Liver (tissue), 9 donors: ENCODE measurements around the gene HNF4A. TPM values are rescaled to one million over a fixed set of nuclear protein-coding genes. Genes with fewer than 3 reads are reported as not detected.

ENCODE experiments used
- DNase-seq: peaks from one replicate; pipeline ENCODE4 v3.0.0-alpha.2; 2017; ENCODE audit warnings: low spot score
- H3K27ac ChIP-seq, 2 donors: one replicate each; pipeline ENCODE4 v1.7.0; 2013; ENCODE audit warnings: inconsistent platforms in 2 of 2, low read length in 2 of 2, control low read depth in 1 of 2, low read depth in 1 of 2, mild to moderate bottlenecking in 1 of 2
- H3K27me3 ChIP-seq, 4 donors: one replicate each; pipeline versions ENCODE4 v1.6.1 to v1.7.0; 2013; ENCODE audit warnings: low read length in 3 of 4, inconsistent platforms in 1 of 4, mild to moderate bottlenecking in 1 of 4, moderate library complexity in 1 of 4; ENCODE audit not compliant: control insufficient read depth in 4 of 4, insufficient read depth in 4 of 4
- H3K36me3 ChIP-seq, 4 donors: one replicate each; pipeline versions ENCODE4 v1.6.1 to v1.7.0; 2013; ENCODE audit warnings: low read length in 3 of 4, mild to moderate bottlenecking in 3 of 4, low read depth in 1 of 4, moderate library complexity in 1 of 4; ENCODE audit not compliant: control insufficient read depth in 4 of 4, insufficient read depth in 3 of 4
- H3K4me1 ChIP-seq, 4 donors: one replicate each; pipeline versions ENCODE4 v1.6.1 to v1.7.0; 2013; ENCODE audit warnings: low read length in 3 of 4, mild to moderate bottlenecking in 3 of 4, moderate library complexity in 1 of 4; ENCODE audit not compliant: control insufficient read depth in 4 of 4, insufficient read depth in 4 of 4
- H3K4me3 ChIP-seq, 3 donors: one replicate each; pipeline versions ENCODE4 v1.6.1 to v1.7.0; 2013; ENCODE audit warnings: low read length in 3 of 3, control low read depth in 1 of 3, low read depth in 1 of 3, mild to moderate bottlenecking in 1 of 3
- H3K9ac ChIP-seq, 2 donors: one replicate each; pipeline ENCODE4 v1.7.0; 2013; ENCODE audit warnings: low read length in 2 of 2, mild to moderate bottlenecking in 2 of 2, moderate library complexity in 2 of 2, control low read depth in 1 of 2, low read depth in 1 of 2
- H3K9me3 ChIP-seq, 4 donors: one replicate each; pipeline versions ENCODE4 v1.6.1 to v1.7.0; 2013; ENCODE audit warnings: low read length in 3 of 4; ENCODE audit not compliant: control insufficient read depth in 4 of 4
- EGR1 ChIP-seq, 2 donors: IDR thresholded peaks; 2 replicates each; pipeline ENCODE4 v1.6.1; 2016 to 2018; ENCODE audit warnings: antibody characterized with exemption in 2 of 2, low read depth in 2 of 2
- FOXA1 ChIP-seq: IDR thresholded peaks from 2 replicates; pipeline ENCODE4 v1.6.1; 2016; ENCODE audit warnings: antibody characterized with exemption
- FOXA2 ChIP-seq: IDR thresholded peaks from 2 replicates; pipeline ENCODE4 v1.6.1; 2016; ENCODE audit warnings: antibody characterized with exemption
- GABPA ChIP-seq, 2 donors: IDR thresholded peaks in 1 of 2; conservative IDR thresholded peaks in 1 of 2; 2 replicates each; pipeline ENCODE4 v1.6.1; 2016; ENCODE audit warnings: antibody characterized with exemption in 2 of 2, mild to moderate bottlenecking in 1 of 2, moderate library complexity in 1 of 2
- HNF4A ChIP-seq, 2 donors: conservative IDR thresholded peaks; 2 replicates each; pipeline ENCODE4 v1.6.1; 2016; ENCODE audit warnings: antibody characterized with exemption in 2 of 2, mild to moderate bottlenecking in 2 of 2
- HNF4G ChIP-seq: IDR thresholded peaks from 2 replicates; pipeline ENCODE4 v1.6.1; 2016; ENCODE audit warnings: antibody characterized with exemption
- JUND ChIP-seq, 2 donors: IDR thresholded peaks; 2 replicates each; pipeline ENCODE4 v1.6.1; 2016; ENCODE audit warnings: antibody characterized with exemption in 2 of 2
- NR2F2 ChIP-seq: IDR thresholded peaks from 2 replicates; pipeline ENCODE4 v1.6.1; 2016; ENCODE audit warnings: antibody characterized with exemption
- RAD21 ChIP-seq, 2 donors: IDR thresholded peaks; 2 replicates each; pipeline ENCODE4 v1.6.1; 2016; ENCODE audit warnings: antibody characterized with exemption in 2 of 2, mild to moderate bottlenecking in 2 of 2
- RXRA ChIP-seq, 2 donors: IDR thresholded peaks; 2 replicates each; pipeline ENCODE4 v1.6.1; 2017 to 2018; ENCODE audit warnings: antibody characterized with exemption in 2 of 2, mild to moderate bottlenecking in 1 of 2
- SP1 ChIP-seq: IDR thresholded peaks from 2 replicates; pipeline ENCODE4 v1.6.1; 2018; ENCODE audit warnings: antibody characterized with exemption, mild to moderate bottlenecking
- TAF1 ChIP-seq: conservative IDR thresholded peaks from 2 replicates; pipeline ENCODE4 v1.6.1; 2016; ENCODE audit warnings: antibody characterized with exemption, mild to moderate bottlenecking
- YY1 ChIP-seq: IDR thresholded peaks from 2 replicates; pipeline ENCODE4 v1.6.1; 2016; ENCODE audit warnings: antibody characterized with exemption, mild to moderate bottlenecking
- WGBS: extraction: QIAGEN DNeasy Blood & Tissue Kit; methylation state at CpG from one replicate; pipeline ENCODE4 v1.1.7; 2013; 5-methylcytosine and 5-hydroxymethylcytosine counted together
- polyA plus RNA-seq, 2 donors: library from polyadenylated mRNA; stranded (reverse) in 1 of 2; unstranded in 1 of 2; fragments of 200-250 nt in 1 of 2; fragments of >200 nt in 1 of 2; fragmentation: Nextera tagmentation in 1 of 2; extraction: Ambion mirVana in 1 of 2; gene quantifications; one replicate each; pipeline versions ENCODE4 v1.2.1 to v1.2.3, GENCODE V29; 2013 to 2015
- total RNA-seq, 2 donors: library from RNA; depleted of rRNA; stranded (reverse); fragments of >200 nt; gene quantifications; one replicate each; pipeline ENCODE4 v1.2.3, GENCODE V29; 2014
- TF ChIP-seq, protein P1 (sequence below): fragments of 150-350 bp; IDR thresholded peaks from 2 replicates; pipeline ENCODE4 v1.5.1; 2017; ENCODE audit warnings: improper control_type of control experiment, low read depth, low read length; ENCODE audit not compliant: missing input control
- TF ChIP-seq, protein P2 (sequence below): IDR thresholded peaks from 2 replicates; pipeline ENCODE4 v1.6.1; 2016; ENCODE audit warnings: antibody characterized with exemption
- TF ChIP-seq, protein P3 (sequence below): IDR thresholded peaks from 2 replicates; pipeline ENCODE4 v1.6.1; 2016; ENCODE audit warnings: antibody characterized with exemption, mild to moderate bottlenecking
- TF ChIP-seq, protein P4 (sequence below): IDR thresholded peaks from 2 replicates; pipeline ENCODE4 v1.6.1; 2016; ENCODE audit warnings: antibody characterized with exemption
- TF ChIP-seq, protein P5 (sequence below): IDR thresholded peaks from 2 replicates; pipeline ENCODE4 v1.6.1; 2016; ENCODE audit warnings: antibody characterized with exemption
- donor health status: healthy.
- donor health status: healthy.
- donor health status: healthy.
- donor health status: healthy.
- donor health status: healthy.

HNF4A gene
- total and polyA plus RNA-seq, 4 donors, result 51.7 to 171 (median 86.0) TPM

DNA sequence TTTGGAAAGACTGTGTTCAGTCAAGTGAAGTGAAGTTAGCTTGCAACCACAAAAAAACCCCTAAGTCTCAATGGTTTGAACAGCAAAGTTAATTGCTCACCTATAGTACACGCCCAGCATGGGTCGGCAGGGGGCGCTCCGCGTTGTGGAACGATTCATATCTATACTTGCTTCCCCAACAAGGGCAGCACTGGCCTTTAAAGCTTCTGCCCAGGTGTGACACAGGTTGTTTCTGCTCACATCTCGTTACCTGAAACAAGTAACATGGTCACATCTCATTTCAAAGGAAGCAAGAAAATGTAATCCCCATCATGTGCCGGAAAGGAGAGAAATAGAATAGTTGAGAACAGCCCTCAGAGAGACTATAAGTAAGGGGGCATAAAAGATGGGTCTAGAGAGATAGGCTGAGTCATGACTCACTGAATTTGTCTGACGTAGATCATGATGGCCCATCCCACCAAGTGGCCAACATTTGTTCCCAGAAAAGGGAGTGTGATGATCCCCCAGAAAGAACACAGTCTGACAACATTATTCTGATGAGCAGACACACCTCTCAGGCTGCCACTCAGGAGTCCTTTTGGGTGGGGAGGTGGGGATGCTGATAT, 29.0 kb downstream of the HNF4A start:
- H3K4me3 ChIP-seq, result no peak overlapping the region
- H3K9ac ChIP-seq, result no peak overlapping the region
- H3K4me1 ChIP-seq, result peaks cover 2 to 34% (median 24%) of the 10 kb centered on the region in 4 donors
- H3K9me3 ChIP-seq, result no peaks in the 10 kb centered on the region
- TF ChIP-seq, protein P1, sequence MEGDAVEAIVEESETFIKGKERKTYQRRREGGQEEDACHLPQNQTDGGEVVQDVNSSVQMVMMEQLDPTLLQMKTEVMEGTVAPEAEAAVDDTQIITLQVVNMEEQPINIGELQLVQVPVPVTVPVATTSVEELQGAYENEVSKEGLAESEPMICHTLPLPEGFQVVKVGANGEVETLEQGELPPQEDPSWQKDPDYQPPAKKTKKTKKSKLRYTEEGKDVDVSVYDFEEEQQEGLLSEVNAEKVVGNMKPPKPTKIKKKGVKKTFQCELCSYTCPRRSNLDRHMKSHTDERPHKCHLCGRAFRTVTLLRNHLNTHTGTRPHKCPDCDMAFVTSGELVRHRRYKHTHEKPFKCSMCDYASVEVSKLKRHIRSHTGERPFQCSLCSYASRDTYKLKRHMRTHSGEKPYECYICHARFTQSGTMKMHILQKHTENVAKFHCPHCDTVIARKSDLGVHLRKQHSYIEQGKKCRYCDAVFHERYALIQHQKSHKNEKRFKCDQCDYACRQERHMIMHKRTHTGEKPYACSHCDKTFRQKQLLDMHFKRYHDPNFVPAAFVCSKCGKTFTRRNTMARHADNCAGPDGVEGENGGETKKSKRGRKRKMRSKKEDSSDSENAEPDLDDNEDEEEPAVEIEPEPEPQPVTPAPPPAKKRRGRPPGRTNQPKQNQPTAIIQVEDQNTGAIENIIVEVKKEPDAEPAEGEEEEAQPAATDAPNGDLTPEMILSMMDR, result peak; percentile 78
- peak; percentile 1 for TF ChIP-seq YY1
- peak in 1 of 2 donors; percentile 11 for TF ChIP-seq RXRA (IDR thresholded peaks at IDR 0.05)
- TF ChIP-seq RAD21 (IDR thresholded peaks at IDR 0.05), result peak; percentile 84 to 87
- no peak for TF ChIP-seq HNF4G
- no peak for TF ChIP-seq HNF4A (conservative IDR thresholded peaks at IDR 0.05)
- TF ChIP-seq JUND (IDR thresholded peaks at IDR 0.05), result peak in 1 of 2 donors; percentile 28
- peaks cover 1 to 17% (median 8%) of the 10 kb centered on the region in 4 donors for H3K36me3 ChIP-seq
- peak overlapping the region; percentile 7 to 44 for H3K27ac ChIP-seq
- WGBS, result 11% methylated on average over 9 of the region's 9 CpGs
- H3K27me3 ChIP-seq, result no peaks in the 10 kb centered on the region
- DNase-seq, result peak; percentile 94

DNA sequence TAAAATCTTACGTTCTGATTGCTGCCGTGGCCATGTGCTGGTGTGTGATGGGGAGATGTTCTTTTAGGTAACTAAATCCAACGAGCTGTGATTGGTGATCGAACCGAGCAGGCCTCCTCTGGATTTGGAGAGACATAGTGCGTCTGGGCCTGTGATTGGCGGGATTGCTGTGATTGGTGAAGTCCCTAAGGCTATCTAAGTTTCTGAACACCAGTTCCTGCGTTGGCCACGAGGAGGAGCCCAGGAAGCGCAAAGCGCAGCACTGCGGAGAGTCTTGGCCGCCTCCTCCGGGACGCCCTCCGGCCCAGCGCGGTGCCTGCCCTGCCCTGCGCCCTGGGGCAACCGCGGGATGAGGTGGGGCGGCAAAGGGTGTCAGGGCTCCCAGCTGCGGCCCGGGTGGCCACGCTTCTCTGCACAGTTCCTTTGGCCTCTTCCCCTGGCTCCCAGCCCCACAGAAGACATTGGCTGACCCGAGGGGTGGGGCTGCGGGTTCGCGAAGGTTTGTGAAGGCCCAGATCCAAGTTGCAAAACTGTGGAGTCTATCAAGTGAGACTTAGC, 33.0 kb downstream of the HNF4A start:
- DNase-seq, result peak; percentile 86
- Histone ChIP-seq H3K4me3 (no peak overlapping the region), H3K9ac (peak overlapping the region in 1 of 2 donors; percentile 24), H3K36me3 (peaks cover 0 to 7% (median 3%) of the 10 kb centered on the region in 4 donors), H3K9me3 (no peaks in the 10 kb centered on the region), H3K27ac (peak overlapping the region; percentile 67 to 71), H3K27me3 (no peaks in the 10 kb centered on the region), H3K4me1 (peaks cover 17 to 70% (median 57%) of the 10 kb centered on the region in 4 donors)
- WGBS, result 3% methylated on average over 29 of the region's 29 CpGs
- TF ChIP-seq SP1 (peak; percentile 89), EGR1 (IDR thresholded peaks at IDR 0.05; ENCODE audit: low read depth in 2 of 2) (peak in 1 of 2 donors; percentile 26), RAD21 (IDR thresholded peaks at IDR 0.05) (peak; percentile 92 to 94), FOXA2 (no peak), HNF4A (conservative IDR thresholded peaks at IDR 0.05) (peak; percentile 65 to 70), NR2F2 (no peak), FOXA1 (no peak), RXRA (IDR thresholded peaks at IDR 0.05) (peak; percentile 90 to 92), YY1 (peak; percentile 60), JUND (IDR thresholded peaks at IDR 0.05) (peak in 1 of 2 donors; percentile 17), TAF1 (no peak), GABPA (IDR thresholded peaks at IDR 0.05 in 1 of 2, conservative IDR thresholded peaks at IDR 0.05 in 1 of 2) (no peak), HNF4G (peak; percentile 23)
- TF ChIP-seq, protein P2, sequence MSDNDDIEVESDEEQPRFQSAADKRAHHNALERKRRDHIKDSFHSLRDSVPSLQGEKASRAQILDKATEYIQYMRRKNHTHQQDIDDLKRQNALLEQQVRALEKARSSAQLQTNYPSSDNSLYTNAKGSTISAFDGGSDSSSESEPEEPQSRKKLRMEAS, result peak; percentile 39
- TF ChIP-seq, protein P1, result peak; percentile 91
- TF ChIP-seq, protein P3, sequence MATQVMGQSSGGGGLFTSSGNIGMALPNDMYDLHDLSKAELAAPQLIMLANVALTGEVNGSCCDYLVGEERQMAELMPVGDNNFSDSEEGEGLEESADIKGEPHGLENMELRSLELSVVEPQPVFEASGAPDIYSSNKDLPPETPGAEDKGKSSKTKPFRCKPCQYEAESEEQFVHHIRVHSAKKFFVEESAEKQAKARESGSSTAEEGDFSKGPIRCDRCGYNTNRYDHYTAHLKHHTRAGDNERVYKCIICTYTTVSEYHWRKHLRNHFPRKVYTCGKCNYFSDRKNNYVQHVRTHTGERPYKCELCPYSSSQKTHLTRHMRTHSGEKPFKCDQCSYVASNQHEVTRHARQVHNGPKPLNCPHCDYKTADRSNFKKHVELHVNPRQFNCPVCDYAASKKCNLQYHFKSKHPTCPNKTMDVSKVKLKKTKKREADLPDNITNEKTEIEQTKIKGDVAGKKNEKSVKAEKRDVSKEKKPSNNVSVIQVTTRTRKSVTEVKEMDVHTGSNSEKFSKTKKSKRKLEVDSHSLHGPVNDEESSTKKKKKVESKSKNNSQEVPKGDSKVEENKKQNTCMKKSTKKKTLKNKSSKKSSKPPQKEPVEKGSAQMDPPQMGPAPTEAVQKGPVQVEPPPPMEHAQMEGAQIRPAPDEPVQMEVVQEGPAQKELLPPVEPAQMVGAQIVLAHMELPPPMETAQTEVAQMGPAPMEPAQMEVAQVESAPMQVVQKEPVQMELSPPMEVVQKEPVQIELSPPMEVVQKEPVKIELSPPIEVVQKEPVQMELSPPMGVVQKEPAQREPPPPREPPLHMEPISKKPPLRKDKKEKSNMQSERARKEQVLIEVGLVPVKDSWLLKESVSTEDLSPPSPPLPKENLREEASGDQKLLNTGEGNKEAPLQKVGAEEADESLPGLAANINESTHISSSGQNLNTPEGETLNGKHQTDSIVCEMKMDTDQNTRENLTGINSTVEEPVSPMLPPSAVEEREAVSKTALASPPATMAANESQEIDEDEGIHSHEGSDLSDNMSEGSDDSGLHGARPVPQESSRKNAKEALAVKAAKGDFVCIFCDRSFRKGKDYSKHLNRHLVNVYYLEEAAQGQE, result peak; percentile 51
- TF ChIP-seq, protein P4, sequence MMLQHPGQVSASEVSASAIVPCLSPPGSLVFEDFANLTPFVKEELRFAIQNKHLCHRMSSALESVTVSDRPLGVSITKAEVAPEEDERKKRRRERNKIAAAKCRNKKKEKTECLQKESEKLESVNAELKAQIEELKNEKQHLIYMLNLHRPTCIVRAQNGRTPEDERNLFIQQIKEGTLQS, result no peak
- TF ChIP-seq, protein P5, sequence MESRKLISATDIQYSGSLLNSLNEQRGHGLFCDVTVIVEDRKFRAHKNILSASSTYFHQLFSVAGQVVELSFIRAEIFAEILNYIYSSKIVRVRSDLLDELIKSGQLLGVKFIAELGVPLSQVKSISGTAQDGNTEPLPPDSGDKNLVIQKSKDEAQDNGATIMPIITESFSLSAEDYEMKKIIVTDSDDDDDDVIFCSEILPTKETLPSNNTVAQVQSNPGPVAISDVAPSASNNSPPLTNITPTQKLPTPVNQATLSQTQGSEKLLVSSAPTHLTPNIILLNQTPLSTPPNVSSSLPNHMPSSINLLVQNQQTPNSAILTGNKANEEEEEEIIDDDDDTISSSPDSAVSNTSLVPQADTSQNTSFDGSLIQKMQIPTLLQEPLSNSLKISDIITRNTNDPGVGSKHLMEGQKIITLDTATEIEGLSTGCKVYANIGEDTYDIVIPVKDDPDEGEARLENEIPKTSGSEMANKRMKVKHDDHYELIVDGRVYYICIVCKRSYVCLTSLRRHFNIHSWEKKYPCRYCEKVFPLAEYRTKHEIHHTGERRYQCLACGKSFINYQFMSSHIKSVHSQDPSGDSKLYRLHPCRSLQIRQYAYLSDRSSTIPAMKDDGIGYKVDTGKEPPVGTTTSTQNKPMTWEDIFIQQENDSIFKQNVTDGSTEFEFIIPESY, result no peak
